Astrocyte of the cerebellum (primary cell): ENCODE results near the gene MRGPRX2.

Experiments
- DNase-seq: peaks from one replicate; pipeline ENCODE4 v3.0.0-alpha.2; 2011; ENCODE audit warnings: low read depth
- H3K4me3 ChIP-seq: 2 replicates; pipeline ENCODE4 v1.5.1; 2011; ENCODE audit warnings: mild to moderate bottlenecking, low read depth, low read length, moderate library complexity
- in situ Hi-C: cut with HindIII; loops from 2 replicates; pipeline ENCODE4 v1.10.0; 2017; ENCODE audit warnings: low sequenced_read_pairs
- TF ChIP-seq, protein P1 (sequence below): IDR thresholded peaks from 2 replicates; pipeline ENCODE4 v1.5.1; 2012; ENCODE audit warnings: low read length, low read depth, moderate library complexity, mild to moderate bottlenecking; ENCODE audit errors: missing control alignments

Gene MRGPRX2

GRCh38 chr11:19073454-19074415, 13.2 kb upstream of the MRGPRX2 start:
- TF ChIP-seq, protein P1, sequence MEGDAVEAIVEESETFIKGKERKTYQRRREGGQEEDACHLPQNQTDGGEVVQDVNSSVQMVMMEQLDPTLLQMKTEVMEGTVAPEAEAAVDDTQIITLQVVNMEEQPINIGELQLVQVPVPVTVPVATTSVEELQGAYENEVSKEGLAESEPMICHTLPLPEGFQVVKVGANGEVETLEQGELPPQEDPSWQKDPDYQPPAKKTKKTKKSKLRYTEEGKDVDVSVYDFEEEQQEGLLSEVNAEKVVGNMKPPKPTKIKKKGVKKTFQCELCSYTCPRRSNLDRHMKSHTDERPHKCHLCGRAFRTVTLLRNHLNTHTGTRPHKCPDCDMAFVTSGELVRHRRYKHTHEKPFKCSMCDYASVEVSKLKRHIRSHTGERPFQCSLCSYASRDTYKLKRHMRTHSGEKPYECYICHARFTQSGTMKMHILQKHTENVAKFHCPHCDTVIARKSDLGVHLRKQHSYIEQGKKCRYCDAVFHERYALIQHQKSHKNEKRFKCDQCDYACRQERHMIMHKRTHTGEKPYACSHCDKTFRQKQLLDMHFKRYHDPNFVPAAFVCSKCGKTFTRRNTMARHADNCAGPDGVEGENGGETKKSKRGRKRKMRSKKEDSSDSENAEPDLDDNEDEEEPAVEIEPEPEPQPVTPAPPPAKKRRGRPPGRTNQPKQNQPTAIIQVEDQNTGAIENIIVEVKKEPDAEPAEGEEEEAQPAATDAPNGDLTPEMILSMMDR = no peak
- in situ Hi-C loops = loop anchor here (10.0 kb wide), 1 partner anchor 471 kb away; no protein-coding TSS in a partner anchor
- no peak overlapping the region for H3K4me3 ChIP-seq

GRCh38 chr11:19072464-19072863, 11.9 kb upstream of the MRGPRX2 start:
- H3K4me3 ChIP-seq = no peak overlapping the region
- TF ChIP-seq, protein P1 = no peak
- in situ Hi-C loops = loop anchor here (10.0 kb wide), 1 partner anchor 472 kb away; no protein-coding TSS in a partner anchor
- DNase-seq = no peak

More at GRCh38 chr11:19073454-19074415, 13.2 kb upstream of the MRGPRX2 start:
- no peak for DNase-seq

- peak overlapping the region; percentile 19 for H3K4me3 ChIP-seq
- TF ChIP-seq, protein P1 = peak; percentile 96
- peak; percentile 68 for DNase-seq
- in situ Hi-C loops = loop anchor here (10.0 kb wide), 1 partner anchor 474 kb away; no protein-coding TSS in a partner anchor
These were observed 10.7 kb upstream of the MRGPRX2 start for GRCh38 chr11:19071255-19071654.

- in situ Hi-C loops = no loop called here
- no peak for DNase-seq
- H3K4me3 ChIP-seq = no peak overlapping the region
- TF ChIP-seq, protein P1 = no peak
These were observed 684 bp downstream of the MRGPRX2 start for GRCh38 chr11:19059833-19060232.

DNA sequence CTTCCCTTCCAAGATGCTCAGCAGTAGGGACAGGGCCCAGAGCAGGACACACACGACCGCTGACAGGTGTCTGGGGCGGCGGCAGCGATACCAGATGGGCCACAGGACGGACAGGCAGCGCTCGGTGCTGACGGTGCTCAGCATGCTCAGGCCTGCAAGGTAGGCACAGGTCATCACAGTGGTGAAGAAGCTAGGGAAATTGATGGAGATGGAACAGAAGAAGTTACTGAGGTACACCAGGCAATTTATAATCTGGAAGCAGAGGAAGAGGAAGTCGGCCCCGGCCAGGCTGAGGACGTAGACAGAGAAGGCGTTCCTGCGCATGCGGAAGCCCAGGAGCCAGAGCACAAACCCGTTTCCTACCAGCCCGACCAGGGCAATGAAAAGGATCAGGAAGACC, 4.6 kb downstream of the MRGPRX2 start:
- no peak for DNase-seq
- in situ Hi-C loops = no loop called here
- no peak overlapping the region for H3K4me3 ChIP-seq
- TF ChIP-seq, protein P1 = no peak

GRCh38 chr11:19055016-19055415, 5.5 kb downstream of the MRGPRX2 start:
- no peak for DNase-seq
- in situ Hi-C loops = no loop called here
- TF ChIP-seq, protein P1 = no peak

More at GRCh38 chr11:19055016-19055415, 5.5 kb downstream of the MRGPRX2 start:
- H3K4me3 ChIP-seq = no peak overlapping the region
